Neural progenitor cell (in vitro differentiated cells): ENCODE measurements around the gene BCAS4. TPM values are rescaled to one million over a fixed set of nuclear protein-coding genes. Genes with fewer than 3 reads are reported as not detected.

ENCODE experiments used
- DNase-seq: peaks from one replicate; pipeline ENCODE4 v3.0.0-alpha.2; 2016; ENCODE audit warnings: low spot score
- H2AFZ ChIP-seq: fragments of 200-600 bp; sonication (generic); replicated peaks from 2 replicates; pipeline ENCODE4 v1.6.1; 2016; ENCODE audit warnings: antibody characterized with exemption
- H3F3A ChIP-seq: fragments of 200-600 bp; sonication (generic); 2 replicates; pipeline ENCODE4 v1.6.1; 2016; ENCODE audit warnings: antibody characterized with exemption, low read depth
- H3K27ac ChIP-seq: fragments of 200-600 bp; sonication (generic); 2 replicates; pipeline ENCODE4 v1.5.1; 2016; ENCODE audit warnings: mild to moderate bottlenecking
- H3K27me3 ChIP-seq: fragments of 200-600 bp; sonication (generic); 2 replicates; pipeline ENCODE4 v1.6.1; 2016; ENCODE audit warnings: mild to moderate bottlenecking, moderate library complexity
- H3K36me3 ChIP-seq: fragments of 200-600 bp; sonication (generic); 2 replicates; pipeline ENCODE4 v1.5.1; 2016
- H3K4me1 ChIP-seq: fragments of 200-600 bp; sonication (generic); 2 replicates; pipeline ENCODE4 v1.6.1; 2016; ENCODE audit warnings: mixed run types
- H3K4me2 ChIP-seq: fragments of 200-600 bp; sonication (generic); 2 replicates; pipeline ENCODE4 v1.6.1; 2016
- H3K4me3 ChIP-seq: fragments of 200-600 bp; sonication (generic); 2 replicates; pipeline ENCODE4 v1.5.1; 2016
- H3K79me2 ChIP-seq: fragments of 200-600 bp; sonication (generic); 2 replicates; pipeline ENCODE4 v1.6.1; 2016; ENCODE audit warnings: low read depth
- H3K9ac ChIP-seq: fragments of 200-600 bp; sonication (generic); 2 replicates; pipeline ENCODE4 v1.6.1; 2016
- H3K9me3 ChIP-seq: fragments of 200-600 bp; sonication (generic); 2 replicates; pipeline ENCODE4 v1.5.1; 2016; ENCODE audit warnings: low read depth
- H4K20me1 ChIP-seq: fragments of 200-600 bp; sonication (generic); 2 replicates; pipeline ENCODE4 v1.6.1; 2016; ENCODE audit warnings: low read depth
- H3K27ac Mint-ChIP-seq: 3 replicates; pipeline ENCODE4 v1.8.0; 2021; ENCODE audit warnings: mixed read lengths
- H3K27me3 Mint-ChIP-seq: 2 replicates; pipeline ENCODE4 v1.8.0; 2022; ENCODE audit warnings: low read depth, mild to moderate bottlenecking, inconsistent platforms, moderate library complexity, mixed read lengths; ENCODE audit not compliant: insufficient read depth
- H3K36me3 Mint-ChIP-seq: 3 replicates; pipeline ENCODE4 v1.8.0; 2021; ENCODE audit warnings: mixed read lengths
- H3K4me1 Mint-ChIP-seq: 3 replicates; pipeline ENCODE4 v1.8.0; 2021; ENCODE audit warnings: mixed read lengths
- H3K4me3 Mint-ChIP-seq: 3 replicates; pipeline ENCODE4 v1.8.0; 2021; ENCODE audit warnings: mild to moderate bottlenecking, moderate library complexity, mixed read lengths
- H3K9me3 Mint-ChIP-seq: 3 replicates; pipeline ENCODE4 v1.8.0; 2020; ENCODE audit warnings: mixed read lengths
- EZH2 ChIP-seq: fragments of 200-600 bp; sonication (generic); IDR thresholded peaks from 2 replicates; pipeline ENCODE4 v1.6.1; 2017; ENCODE audit warnings: antibody characterized with exemption, mild to moderate bottlenecking, moderate library complexity
- EZH2phosphoT487 ChIP-seq: fragments of 200-600 bp; sonication (generic); IDR thresholded peaks from 2 replicates; pipeline ENCODE4 v1.6.1; 2017; ENCODE audit warnings: antibody characterized with exemption
- total RNA-seq: library from RNA; depleted of rRNA; stranded (reverse); fragments of >200 nt; gene quantifications from 2 replicates; pipeline ENCODE4 v1.2.3, GENCODE V29; 2015; ENCODE audit warnings: low replicate concordance
- TF ChIP-seq, protein P1 (sequence below): fragments of 200-600 bp; sonication (generic); IDR thresholded peaks from 2 replicates; pipeline ENCODE4 v1.5.1; 2017; ENCODE audit warnings: antibody characterized with exemption, mild to moderate bottlenecking

Gene BCAS4
- total RNA-seq, 1 donor from 2014 or later: 15.3 TPM

DNA sequence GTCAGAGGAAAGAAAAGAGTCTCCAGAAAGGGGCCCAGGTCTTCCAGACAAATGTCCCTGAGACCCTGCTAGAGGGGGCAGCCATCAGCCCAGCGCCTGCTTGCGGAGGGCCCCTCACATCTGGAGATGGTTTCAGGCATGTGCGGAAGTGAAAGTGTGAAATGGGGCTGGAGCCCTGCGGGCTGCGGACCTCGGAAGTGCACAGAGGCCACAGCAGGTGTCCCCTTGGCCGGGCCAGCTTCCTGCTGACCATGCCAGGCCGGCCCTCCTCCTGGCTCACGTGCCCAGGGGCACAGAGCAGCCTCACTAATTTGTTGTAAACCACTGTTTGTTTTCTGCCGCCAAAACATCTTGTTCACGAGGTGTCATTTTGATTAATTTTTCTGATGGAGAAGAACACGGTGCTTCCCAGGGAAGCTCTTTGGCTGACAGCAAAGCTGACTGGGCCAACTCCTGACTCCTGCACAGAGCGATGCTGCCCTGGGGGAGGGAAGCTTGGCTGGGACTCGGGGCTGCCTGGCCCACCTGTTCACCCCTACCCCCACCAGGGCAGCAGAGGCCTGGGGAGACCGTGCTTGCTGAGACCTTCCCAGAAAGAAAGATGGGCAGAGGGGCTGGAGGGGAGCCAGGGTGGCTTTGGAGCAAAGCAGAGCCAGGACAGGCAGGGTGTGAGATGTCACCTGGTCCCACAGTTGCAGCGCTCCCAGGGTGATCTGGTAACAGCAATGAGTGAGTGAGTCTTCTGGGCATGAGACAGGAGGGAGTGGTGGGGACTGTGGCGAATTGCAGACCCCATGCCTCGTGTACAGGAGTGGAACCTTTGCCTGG lies 54.2 kb downstream of the BCAS4 start:
- Histone ChIP-seq H2AFZ (no peak overlapping the region), H4K20me1 (peaks cover 3% of the 10 kb centered on the region), H3K4me1 (peaks cover 12% of the 10 kb centered on the region), H3F3A (peaks cover 5% of the 10 kb centered on the region), H3K4me2 (no peak overlapping the region), H3K4me3 (no peak overlapping the region), H3K9ac (no peak overlapping the region), H3K27ac (peak overlapping the region; percentile 20), H3K9me3 (no peaks in the 10 kb centered on the region), H3K27me3 (no peaks in the 10 kb centered on the region), H3K36me3 (no peaks in the 10 kb centered on the region), H3K79me2 (no peaks in the 10 kb centered on the region)
- DNase-seq: no peak
- peaks cover 3% of the 10 kb centered on the region for H3K27me3 Mint-ChIP-seq
- TF ChIP-seq EZH2: no peak
- no peak for TF ChIP-seq EZH2phosphoT487
- TF ChIP-seq, protein P1, sequence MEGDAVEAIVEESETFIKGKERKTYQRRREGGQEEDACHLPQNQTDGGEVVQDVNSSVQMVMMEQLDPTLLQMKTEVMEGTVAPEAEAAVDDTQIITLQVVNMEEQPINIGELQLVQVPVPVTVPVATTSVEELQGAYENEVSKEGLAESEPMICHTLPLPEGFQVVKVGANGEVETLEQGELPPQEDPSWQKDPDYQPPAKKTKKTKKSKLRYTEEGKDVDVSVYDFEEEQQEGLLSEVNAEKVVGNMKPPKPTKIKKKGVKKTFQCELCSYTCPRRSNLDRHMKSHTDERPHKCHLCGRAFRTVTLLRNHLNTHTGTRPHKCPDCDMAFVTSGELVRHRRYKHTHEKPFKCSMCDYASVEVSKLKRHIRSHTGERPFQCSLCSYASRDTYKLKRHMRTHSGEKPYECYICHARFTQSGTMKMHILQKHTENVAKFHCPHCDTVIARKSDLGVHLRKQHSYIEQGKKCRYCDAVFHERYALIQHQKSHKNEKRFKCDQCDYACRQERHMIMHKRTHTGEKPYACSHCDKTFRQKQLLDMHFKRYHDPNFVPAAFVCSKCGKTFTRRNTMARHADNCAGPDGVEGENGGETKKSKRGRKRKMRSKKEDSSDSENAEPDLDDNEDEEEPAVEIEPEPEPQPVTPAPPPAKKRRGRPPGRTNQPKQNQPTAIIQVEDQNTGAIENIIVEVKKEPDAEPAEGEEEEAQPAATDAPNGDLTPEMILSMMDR: no peak
- no peaks in the 10 kb centered on the region for H3K9me3 Mint-ChIP-seq
- peak overlapping the region; percentile 60 for H3K27ac Mint-ChIP-seq
- no peaks in the 10 kb centered on the region for H3K36me3 Mint-ChIP-seq
- H3K4me1 Mint-ChIP-seq: peaks cover 28% of the 10 kb centered on the region
- H3K4me3 Mint-ChIP-seq: no peak overlapping the region

DNA sequence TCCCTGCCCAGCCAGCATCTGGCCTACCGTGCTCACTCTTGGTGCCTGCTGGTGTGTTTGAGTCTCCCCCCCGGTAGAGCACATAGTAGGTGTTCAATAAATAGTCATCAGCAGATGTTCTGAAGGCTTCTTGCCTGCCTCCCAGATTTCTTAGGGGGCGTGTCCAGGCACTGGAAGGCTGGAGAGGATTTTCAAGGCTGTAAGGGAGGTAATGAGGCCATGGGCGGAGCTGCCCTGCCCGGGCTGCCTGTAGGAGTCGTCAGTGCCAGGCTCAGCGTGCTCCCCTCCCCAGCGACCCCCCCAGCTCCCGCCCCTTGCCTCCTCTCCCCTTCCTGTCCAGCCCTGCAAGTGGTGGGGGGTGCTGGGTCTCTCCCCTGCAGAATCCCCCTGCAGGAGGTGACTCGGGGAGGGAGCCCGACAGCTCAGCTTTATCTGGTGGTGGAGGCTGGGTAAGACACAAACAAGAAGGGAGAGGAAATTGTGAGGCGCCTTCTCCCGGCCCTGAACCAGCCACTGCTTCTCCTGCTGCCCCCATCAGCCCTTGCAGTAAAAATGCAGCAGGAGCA lies 55.9 kb downstream of the BCAS4 start:
- Mint-ChIP-seq H3K27ac (no peak overlapping the region), H3K36me3 (no peaks in the 10 kb centered on the region), H3K9me3 (no peaks in the 10 kb centered on the region), H3K4me3 (no peak overlapping the region), H3K27me3 (peaks cover 6% of the 10 kb centered on the region), H3K4me1 (peaks cover 28% of the 10 kb centered on the region)
- no peak overlapping the region for H2AFZ ChIP-seq
- H3K9ac ChIP-seq: no peak overlapping the region
- no peaks in the 10 kb centered on the region for H3K9me3 ChIP-seq
- peaks cover 12% of the 10 kb centered on the region for H3K4me1 ChIP-seq
- DNase-seq: peak; percentile 55
- no peak for TF ChIP-seq EZH2
- TF ChIP-seq, protein P1: no peak
- no peak for TF ChIP-seq EZH2phosphoT487
- no peaks in the 10 kb centered on the region for H3K27me3 ChIP-seq
- H3K27ac ChIP-seq: no peak overlapping the region
- no peaks in the 10 kb centered on the region for H3K36me3 ChIP-seq
- H4K20me1 ChIP-seq: peaks cover 3% of the 10 kb centered on the region
- no peaks in the 10 kb centered on the region for H3K79me2 ChIP-seq
- H3F3A ChIP-seq: peaks cover 5% of the 10 kb centered on the region
- no peak overlapping the region for H3K4me3 ChIP-seq
- peak overlapping the region; percentile 23 for H3K4me2 ChIP-seq

DNA sequence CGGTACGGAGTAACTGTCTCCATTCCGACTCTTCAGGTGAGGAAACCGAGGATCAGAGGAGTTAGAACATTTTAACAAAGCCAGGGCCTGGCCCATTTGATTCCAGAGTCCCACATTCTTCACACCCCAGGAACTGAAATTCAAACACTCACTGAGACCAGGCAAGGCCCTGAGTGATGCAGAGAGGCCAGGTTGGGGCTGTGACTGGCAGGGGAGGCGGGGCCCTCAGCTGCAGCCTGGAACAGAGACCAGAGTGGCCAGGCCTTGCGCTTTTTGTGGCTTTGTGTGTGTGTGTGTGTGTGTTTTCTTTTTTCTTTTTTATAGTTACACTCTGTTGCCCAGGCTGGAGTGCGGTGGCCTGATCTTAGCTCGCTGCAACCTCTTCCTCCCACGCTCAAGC lies 57.2 kb downstream of the BCAS4 start:
- no peak for TF ChIP-seq EZH2
- TF ChIP-seq, protein P1: no peak
- no peak for TF ChIP-seq EZH2phosphoT487
- Histone ChIP-seq H3F3A (peaks cover 5% of the 10 kb centered on the region), H3K27ac (no peak overlapping the region), H3K27me3 (no peaks in the 10 kb centered on the region), H3K36me3 (no peaks in the 10 kb centered on the region), H3K4me1 (peaks cover 12% of the 10 kb centered on the region), H3K9me3 (no peaks in the 10 kb centered on the region), H3K79me2 (no peaks in the 10 kb centered on the region), H3K4me3 (no peak overlapping the region), H3K9ac (no peak overlapping the region), H3K4me2 (no peak overlapping the region), H2AFZ (no peak overlapping the region), H4K20me1 (peaks cover 3% of the 10 kb centered on the region)
- Mint-ChIP-seq H3K9me3 (no peaks in the 10 kb centered on the region), H3K27ac (no peak overlapping the region), H3K4me1 (peaks cover 28% of the 10 kb centered on the region), H3K4me3 (no peak overlapping the region), H3K36me3 (no peaks in the 10 kb centered on the region), H3K27me3 (peaks cover 6% of the 10 kb centered on the region)
- DNase-seq: no peak
